H1 (cell line): ENCODE data around the gene FAM120C. TPM values are rescaled to one million over a fixed set of nuclear protein-coding genes. Genes with fewer than 3 reads are reported as not detected.

Source experiments
- CTCF ChIA-PET: fragments of 300-600 bp; sonication (Branson Sonifier 250); formaldehyde crosslinking; loops from one replicate; lab custom pipeline; 2021; ENCODE audit not compliant: partially characterized antibody; lab: Charles Lee
- POLR2A ChIA-PET: fragments of 300-600 bp; sonication (Branson Sonifier 250); formaldehyde crosslinking; loops from one replicate; lab custom pipeline; 2021; ENCODE audit warnings: inconsistent platforms; ENCODE audit not compliant: partially characterized antibody; lab: Charles Lee
- DNase-seq, 2 experiments: peaks; one replicate each; pipeline versions ENCODE4 v3.0.0 to v3.0.0-alpha.2; 2010 to 2022; ENCODE audit warnings: low spot score in 2 of 2, low read depth in 1 of 2, mixed read lengths in 1 of 2
- FAIRE-seq: peaks from 2 replicates; lab custom pipeline; 2011; peaks lifted over from hg19 to GRCh38; lab: Jason Lieb, UNC
- H2AFZ ChIP-seq: 2 replicates; pipeline ENCODE4 v1.8.1; 2012; ENCODE audit warnings: low read length, inconsistent platforms
- H2AK5ac ChIP-seq: 2 replicates; pipeline ENCODE4 v1.6.1; 2013; ENCODE audit warnings: low read depth, low read length
- H2BK120ac ChIP-seq: replicated peaks from 2 replicates; pipeline ENCODE3; 2013; ENCODE audit warnings: low read depth, low read length, inconsistent platforms
- H2BK12ac ChIP-seq: 2 replicates; pipeline ENCODE4 v1.6.1; 2013; ENCODE audit warnings: low read depth, low read length
- H2BK15ac ChIP-seq: 2 replicates; pipeline ENCODE4 v1.6.1; 2013; ENCODE audit warnings: low read length
- H2BK20ac ChIP-seq: 2 replicates; pipeline ENCODE4 v1.6.1; 2013; ENCODE audit warnings: low read length
- H2BK5ac ChIP-seq: 2 replicates; pipeline ENCODE4 v1.6.1; 2013; ENCODE audit warnings: low read depth, low read length
- H3K14ac ChIP-seq: 2 replicates; pipeline ENCODE4 v1.6.1; 2013; ENCODE audit warnings: inconsistent platforms; ENCODE audit not compliant: insufficient read length
- H3K18ac ChIP-seq: 2 replicates; pipeline ENCODE4 v1.6.1; 2013; ENCODE audit warnings: low read length; ENCODE audit errors: extremely low read depth
- H3K23ac ChIP-seq: 2 replicates; pipeline ENCODE4 v1.6.1; 2013; ENCODE audit warnings: inconsistent platforms; ENCODE audit not compliant: insufficient read length
- H3K23me2 ChIP-seq: 2 replicates; pipeline ENCODE4 v1.6.1; 2013; ENCODE audit warnings: low read depth, low read length
- H3K27ac ChIP-seq: 2 replicates; pipeline ENCODE4 v1.6.1; 2011; ENCODE audit warnings: low read depth, low read length, inconsistent platforms
- H3K27me3 ChIP-seq, 4 experiments: replicated peaks in 1 of 4; 1 replicate in 1 of 4; 2 replicates in 3 of 4; pipeline versions ENCODE4 v1.6.1 to v1.8.1; 2011 to 2013; ENCODE audit warnings: low read length in 3 of 4, mild to moderate bottlenecking in 3 of 4, inconsistent platforms in 2 of 4, mixed read lengths in 2 of 4, moderate library complexity in 1 of 4; ENCODE audit not compliant: control insufficient read depth in 3 of 4, insufficient read depth in 3 of 4; ENCODE audit errors: extremely low read depth in 1 of 4
- H3K36me3 ChIP-seq, 4 experiments: 2 replicates each; pipeline versions ENCODE4 v1.6.1 to v1.8.1; 2011 to 2013; ENCODE audit warnings: mild to moderate bottlenecking in 4 of 4, low read length in 3 of 4, moderate library complexity in 2 of 4, control low read depth in 1 of 4, inconsistent platforms in 1 of 4; ENCODE audit not compliant: insufficient read depth in 4 of 4, control insufficient read depth in 2 of 4
- H3K4ac ChIP-seq: replicated peaks from 2 replicates; pipeline ENCODE3; 2013; ENCODE audit warnings: low read length, low read depth, mixed read lengths, inconsistent platforms; ENCODE audit not compliant: insufficient read length
- H3K4me1 ChIP-seq, 4 experiments: replicated peaks in 1 of 4; 1 replicate in 1 of 4; 2 replicates in 3 of 4; pipeline versions ENCODE4 v1.6.1 to v1.8.1; 2011 to 2013; ENCODE audit warnings: low read length in 3 of 4, inconsistent platforms in 2 of 4, mixed read lengths in 1 of 4; ENCODE audit not compliant: insufficient read depth in 4 of 4, control insufficient read depth in 3 of 4
- H3K4me2 ChIP-seq, 2 experiments: 2 replicates each; pipeline versions ENCODE4 v1.6.1 to v1.8.1; 2011 to 2013; ENCODE audit warnings: low read depth in 2 of 2, low read length in 2 of 2, control low read depth in 1 of 2, inconsistent platforms in 1 of 2, mild to moderate bottlenecking in 1 of 2; ENCODE audit not compliant: insufficient read depth in 1 of 2
- H3K4me3 ChIP-seq, 4 experiments: fragments of 200-600, 300-600 bp in 1 of 4; sonication (generic), shearing (Covaris generic), sonication (Bioruptor Twin) in 1 of 4; 2 replicates each; pipeline versions ENCODE4 v1.5.1 to v1.8.1; 2011 to 2016; ENCODE audit warnings: low read length in 4 of 4, low read depth in 3 of 4, control low read depth in 2 of 4, inconsistent platforms in 2 of 4, mild to moderate bottlenecking in 2 of 4, mixed read lengths in 1 of 4, moderate library complexity in 1 of 4; ENCODE audit not compliant: insufficient read depth in 2 of 4; ENCODE audit errors: extremely low read depth in 1 of 4
- H3K56ac ChIP-seq: replicated peaks from 2 replicates; pipeline ENCODE3; 2013; ENCODE audit warnings: low read depth, mild to moderate bottlenecking, mixed read lengths, low read length, inconsistent platforms; ENCODE audit not compliant: insufficient read length
- H3K79me1 ChIP-seq: 2 replicates; pipeline ENCODE4 v1.6.1; 2013; ENCODE audit warnings: low read depth, low read length, control low read depth
- H3K79me2 ChIP-seq, 2 experiments: 2 replicates each; pipeline versions ENCODE4 v1.6.1 to v1.8.1; 2012 to 2013; ENCODE audit warnings: low read length in 2 of 2, mild to moderate bottlenecking in 2 of 2, inconsistent platforms in 1 of 2; ENCODE audit not compliant: insufficient read depth in 2 of 2, control insufficient read depth in 1 of 2
- H3K9ac ChIP-seq, 4 experiments: replicated peaks in 1 of 4; 1 replicate in 1 of 4; 2 replicates in 3 of 4; pipeline versions ENCODE4 v1.6.1 to v1.8.1; 2011 to 2013; ENCODE audit warnings: low read depth in 3 of 4, low read length in 3 of 4, control low read depth in 2 of 4, mild to moderate bottlenecking in 2 of 4, moderate library complexity in 2 of 4, inconsistent platforms in 1 of 4; ENCODE audit errors: extremely low read depth in 1 of 4
- H3K9me3 ChIP-seq, 2 experiments: 2 replicates each; pipeline versions ENCODE4 v1.6.1 to v1.8.1; 2012 to 2013; ENCODE audit warnings: mild to moderate bottlenecking in 2 of 2, moderate library complexity in 2 of 2, control low read depth in 1 of 2, inconsistent platforms in 1 of 2, low read depth in 1 of 2, low read length in 1 of 2, mixed read lengths in 1 of 2; ENCODE audit not compliant: insufficient read depth in 2 of 2
- H4K20me1 ChIP-seq, 2 experiments: replicated peaks in 1 of 2; 2 replicates each; pipeline versions ENCODE3 to v1.8.1; 2011 to 2013; ENCODE audit warnings: inconsistent platforms in 2 of 2, low read length in 2 of 2, mild to moderate bottlenecking in 1 of 2; ENCODE audit not compliant: insufficient read depth in 2 of 2, control insufficient read depth in 1 of 2
- H4K5ac ChIP-seq: 2 replicates; pipeline ENCODE4 v1.6.1; 2013; ENCODE audit warnings: low read length, low read depth, mixed read lengths, inconsistent platforms; ENCODE audit not compliant: insufficient read length
- H4K8ac ChIP-seq: 2 replicates; pipeline ENCODE4 v1.8.0; 2013; ENCODE audit warnings: mild to moderate bottlenecking, moderate library complexity, low read length, inconsistent platforms; ENCODE audit not compliant: insufficient read depth; ENCODE audit errors: extremely low read depth
- H4K91ac ChIP-seq: replicated peaks from 2 replicates; pipeline ENCODE3; 2013; ENCODE audit warnings: low read length, mixed read lengths, inconsistent platforms; ENCODE audit not compliant: insufficient read length
- CBX5 ChIP-seq: fragments of 300-800, 300-1000 bp; sonication (generic); IDR thresholded peaks from 2 replicates; pipeline ENCODE4 v1.7.1; 2016; ENCODE audit warnings: antibody characterized with exemption, low read length, low read depth
- WGBS, 2 experiments: shearing (Covaris generic) in 1 of 2; methylation state at CpG; one replicate each; pipeline versions ENCODE4 v1.1.6 to v1.1.7; 2013 to 2015; ENCODE audit warnings: low lambda C conversion rate in 2 of 2, mixed read lengths in 2 of 2, inconsistent platforms in 1 of 2, low coverage in 1 of 2, missing lambda C conversion rate in 1 of 2; ENCODE audit not compliant: insufficient replicate concordance in 2 of 2, insufficient coverage in 1 of 2, insufficient read length in 1 of 2; ENCODE audit errors: extremely low coverage in 1 of 2, missing lambda C conversion rate in 1 of 2; 5-methylcytosine and 5-hydroxymethylcytosine counted together
- polyA plus RNA-seq, 7 experiments: library from polyadenylated mRNA; depleted of rRNA in 3 of 7; stranded (reverse) in 5 of 7; unstranded in 2 of 7; fragments of >200 nt in 5 of 7; fragments of 200-250 nt in 2 of 7; gene quantifications; 1 replicate in 5 of 7; 2 replicates in 1 of 7; 4 replicates in 1 of 7; pipeline versions ENCODE4 v1.2.1 to v1.2.3, GENCODE V29; 2011 to 2013; ENCODE audit warnings: missing spikeins in 2 of 7, mixed read lengths in 2 of 7
- total RNA-seq: library from RNA; stranded (reverse); fragmentation: NEBNext Ultra II Directional; extraction: Animal tissue kit (Norgen Biotek cat#: 25700); gene quantifications from 2 replicates; pipeline ENCODE4 v1.2.1, GENCODE V29; 2021

FAM120C gene
- total and polyA plus RNA-seq, 2 of the 8 experiments (the other 6 are each of a cell fraction or from before 2014, with no cell fraction given): 4.4 to 8.1 TPM

DNA sequence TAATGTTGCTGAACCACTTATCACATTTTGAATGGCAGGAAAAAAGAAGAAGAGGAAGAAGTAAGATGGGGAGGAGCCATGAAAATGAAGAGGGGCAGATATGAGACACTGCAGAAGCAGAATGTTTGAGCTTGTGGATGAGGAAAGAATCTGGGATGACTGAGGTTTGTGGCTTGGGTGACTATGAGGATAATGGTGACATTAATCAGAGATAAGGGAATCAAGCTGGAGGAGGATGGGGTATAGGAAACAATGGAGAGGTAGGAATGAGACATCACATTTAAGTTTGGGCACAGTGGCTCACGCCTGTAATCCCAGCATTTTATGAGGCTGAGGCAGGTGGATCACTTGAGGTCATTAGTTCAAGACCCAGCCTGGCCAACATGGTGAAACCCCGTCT is 119.7 kb downstream of the FAM120C start:
- Histone ChIP-seq H3K27ac (no peak overlapping the region), H3K79me2 (no peaks in the 10 kb centered on the region), H2BK12ac (no peak overlapping the region), H3K9ac (no peak overlapping the region), H2AFZ (no peak overlapping the region), H2BK15ac (no peak overlapping the region), H3K4me2 (no peak overlapping the region), H4K91ac (no peak overlapping the region), H3K23ac (no peak overlapping the region), H3K36me3 (no peaks in the 10 kb centered on the region), H3K4me3 (no peak overlapping the region), H3K14ac (no peak overlapping the region), H3K4ac (no peak overlapping the region), H3K18ac (no peak overlapping the region), H3K9me3 (no peaks in the 10 kb centered on the region), H4K20me1 (no peaks in the 10 kb centered on the region), H3K56ac (no peak overlapping the region), H2BK120ac (no peak overlapping the region), H4K8ac (no peak overlapping the region), H2BK5ac (no peak overlapping the region)
- ChIA-PET POLR2A (no interaction called here), CTCF (no interaction called here)
- no peak for FAIRE-seq
- TF ChIP-seq CBX5: no peak
- TF ChIP-seq, all 59 proteins: peak for 0
- H2BK20ac ChIP-seq: no peak overlapping the region
- WGBS, 2 experiments: 100% methylated on average over 2 of the region's 2 CpGs; no CpG with 5 or more reads in 1 of the 2 experiments
- H2AK5ac ChIP-seq: no peak overlapping the region
- no peaks in the 10 kb centered on the region for H3K27me3 ChIP-seq
- no peak for DNase-seq
- H3K79me1 ChIP-seq: no peaks in the 10 kb centered on the region
- no peaks in the 10 kb centered on the region for H3K4me1 ChIP-seq
- H3K23me2 ChIP-seq: no peaks in the 10 kb centered on the region
- H4K5ac ChIP-seq: no peak overlapping the region
